Small intestine (tissue), 7 donors: ENCODE measurements around the gene TPI1. TPM values are rescaled to one million over a fixed set of nuclear protein-coding genes. Genes with fewer than 3 reads are reported as not detected.

ENCODE experiments used
- DNase-seq, 2 donors: peaks; one replicate each; pipeline versions ENCODE4 v3.0.0 to v3.0.0-alpha.2; 2013
- FAIRE-seq: peaks from 2 replicates; lab custom pipeline; 2012; peaks lifted over from hg19 to GRCh38; lab: Jason Lieb, UNC
- H3K27ac ChIP-seq, 3 donors: one replicate each; pipeline ENCODE4 v1.5.1; 2013; ENCODE audit warnings: low read length in 2 of 3, mild to moderate bottlenecking in 2 of 3, control low read depth in 1 of 3, inconsistent platforms in 1 of 3, low read depth in 1 of 3, moderate library complexity in 1 of 3
- H3K27me3 ChIP-seq, 3 donors: one replicate each; pipeline ENCODE4 v1.6.1; 2013; ENCODE audit warnings: low read length in 3 of 3, inconsistent platforms in 1 of 3; ENCODE audit not compliant: control insufficient read depth in 3 of 3, insufficient read depth in 3 of 3
- H3K36me3 ChIP-seq, 3 donors: one replicate each; pipeline ENCODE4 v1.6.1; 2013; ENCODE audit warnings: low read length in 3 of 3, inconsistent platforms in 1 of 3, low read depth in 1 of 3, mild to moderate bottlenecking in 1 of 3, moderate library complexity in 1 of 3; ENCODE audit not compliant: control insufficient read depth in 3 of 3, insufficient read depth in 2 of 3
- H3K4me1 ChIP-seq, 3 donors: one replicate each; pipeline ENCODE4 v1.6.1; 2013; ENCODE audit warnings: low read length in 2 of 3, inconsistent platforms in 1 of 3, low read depth in 1 of 3, mild to moderate bottlenecking in 1 of 3, moderate library complexity in 1 of 3; ENCODE audit not compliant: control insufficient read depth in 3 of 3, insufficient read depth in 2 of 3
- H3K4me3 ChIP-seq, 3 donors: one replicate each; pipeline ENCODE4 v1.5.1; 2013; ENCODE audit warnings: low read length in 3 of 3, control low read depth in 1 of 3, inconsistent platforms in 1 of 3, low read depth in 1 of 3, mild to moderate bottlenecking in 1 of 3, moderate library complexity in 1 of 3
- H3K9me3 ChIP-seq, 2 donors: one replicate each; pipeline ENCODE4 v1.6.1; 2013; ENCODE audit warnings: low read depth in 1 of 2, low read length in 1 of 2; ENCODE audit not compliant: control insufficient read depth in 2 of 2, insufficient read depth in 1 of 2
- WGBS, 3 donors: extraction: QIAGEN DNeasy Blood & Tissue Kit; methylation state at CpG; one replicate each; pipeline ENCODE4 v1.1.7; 2013; 5-methylcytosine and 5-hydroxymethylcytosine counted together
- polyA plus RNA-seq, 4 donors: library from polyadenylated mRNA; stranded (reverse) in 3 of 4; unstranded in 1 of 4; fragments of 200-250 nt in 3 of 4; fragments of 120-200 nt in 1 of 4; gene quantifications; one replicate each; pipeline versions ENCODE4 v1.2.1 to v1.2.3, GENCODE V29; 2013
- donor health status: healthy with polysubstance abuse.
- donor health status: control.
- donor health status: control.
- donor health status: Bipolar disorder and iron deficiency.
- donor health status: healthy.

The TPI1 gene
- polyA plus RNA-seq, 4 donors, result 574 to 1,439 (median 1,040) TPM

DNA sequence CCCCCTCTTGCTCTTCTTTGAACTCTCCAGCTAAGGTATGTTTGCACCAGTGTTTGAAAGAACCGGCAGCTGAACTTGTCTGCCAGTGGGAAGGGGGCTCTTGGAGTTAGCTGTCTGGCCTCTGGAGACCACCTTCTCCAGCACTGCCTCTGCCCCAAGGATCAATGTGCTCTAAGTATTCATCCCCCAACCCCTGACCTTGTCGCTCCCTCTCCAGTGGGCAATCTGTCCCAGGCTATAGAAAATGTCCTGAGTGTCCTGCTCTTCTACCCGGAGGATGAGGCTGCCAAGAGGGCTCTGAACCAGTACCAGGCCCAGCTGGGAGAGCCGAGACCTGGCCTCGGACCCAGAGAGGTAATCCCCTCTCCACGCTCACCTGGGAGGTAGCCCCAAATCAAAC is 36.3 kb upstream of the TPI1 start:
- Histone ChIP-seq H3K9me3 (no peaks in the 10 kb centered on the region), H3K4me1 (peaks cover 0 to 23% (median 7%) of the 10 kb centered on the region in 3 donors), H3K27ac (no peak overlapping the region), H3K36me3 (peaks cover 0 to 40% (median 0%) of the 10 kb centered on the region in 3 donors), H3K4me3 (no peak overlapping the region), H3K27me3 (peaks cover 0 to 14% (median 0%) of the 10 kb centered on the region in 3 donors)
- FAIRE-seq (no peak), DNase-seq (no peak)
- WGBS, 3 donors, result 84 to 92% (median 91%) methylated on average over 6 of the region's 6 CpGs

DNA sequence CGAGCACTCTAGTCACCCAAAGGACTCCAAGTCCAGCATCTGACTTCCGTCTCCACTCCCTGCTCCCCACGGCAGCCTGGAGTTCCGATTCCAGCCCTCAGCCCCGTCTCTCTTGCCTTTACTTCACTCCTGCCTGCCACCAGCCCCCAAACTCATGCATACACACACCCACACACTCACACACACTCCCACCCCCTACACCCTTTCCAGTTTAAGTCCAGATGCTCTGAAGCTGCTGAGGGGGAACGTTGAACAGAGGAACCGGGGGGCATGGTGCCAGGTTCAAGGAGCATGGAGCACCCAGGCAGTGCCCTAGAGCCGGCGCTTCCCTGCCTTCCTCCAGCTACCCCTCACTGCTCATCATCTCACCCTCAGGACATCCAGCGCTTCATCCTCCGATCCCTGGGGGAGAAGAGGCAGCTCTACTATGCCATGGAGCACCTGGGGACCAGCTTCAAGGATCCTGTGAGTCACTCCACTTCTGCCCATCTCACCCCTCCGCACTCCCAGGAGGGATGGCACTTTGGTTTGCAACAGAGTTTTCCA is 35.8 kb upstream of the TPI1 start:
- Histone ChIP-seq H3K36me3 (peaks cover 0 to 41% (median 0%) of the 10 kb centered on the region in 3 donors), H3K4me1 (peaks cover 0 to 23% (median 7%) of the 10 kb centered on the region in 3 donors), H3K9me3 (no peaks in the 10 kb centered on the region), H3K27me3 (peaks cover 0 to 8% (median 0%) of the 10 kb centered on the region in 3 donors), H3K27ac (no peak overlapping the region), H3K4me3 (no peak overlapping the region)
- DNase-seq (no peak), FAIRE-seq (no peak)
- WGBS, 3 donors, result 84 to 93% (median 87%) methylated on average over 10 to 12 of the region's 12 CpGs

DNA sequence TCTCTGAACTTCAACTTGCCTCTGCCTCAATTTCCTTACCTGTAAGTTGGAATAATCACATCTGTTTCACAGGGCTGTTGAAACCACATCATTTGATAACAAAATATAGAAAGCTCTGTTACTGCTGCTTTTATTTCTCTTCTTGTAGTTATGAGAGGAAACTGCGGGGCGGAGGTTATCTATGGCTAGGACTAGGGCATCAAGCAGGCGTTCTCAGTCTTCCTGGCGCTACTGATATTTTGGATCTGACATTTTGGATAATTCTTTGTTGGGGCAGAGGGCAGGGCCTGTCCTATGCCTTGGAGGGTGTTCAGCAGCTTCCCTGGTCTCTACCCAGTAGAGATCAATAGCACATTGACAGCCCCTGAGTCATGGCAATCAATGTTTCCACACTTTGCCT is 35.2 kb upstream of the TPI1 start:
- Histone ChIP-seq H3K4me1 (peaks cover 0 to 20% (median 7%) of the 10 kb centered on the region in 3 donors), H3K36me3 (peaks cover 0 to 45% (median 0%) of the 10 kb centered on the region in 3 donors), H3K27ac (no peak overlapping the region), H3K27me3 (peaks cover 0 to 7% (median 0%) of the 10 kb centered on the region in 3 donors), H3K9me3 (no peaks in the 10 kb centered on the region), H3K4me3 (no peak overlapping the region)
- FAIRE-seq (no peak), DNase-seq (no peak)
- 86 to 96% (median 92%) methylated on average over 4 of the region's 4 CpGs for WGBS, 3 donors

DNA sequence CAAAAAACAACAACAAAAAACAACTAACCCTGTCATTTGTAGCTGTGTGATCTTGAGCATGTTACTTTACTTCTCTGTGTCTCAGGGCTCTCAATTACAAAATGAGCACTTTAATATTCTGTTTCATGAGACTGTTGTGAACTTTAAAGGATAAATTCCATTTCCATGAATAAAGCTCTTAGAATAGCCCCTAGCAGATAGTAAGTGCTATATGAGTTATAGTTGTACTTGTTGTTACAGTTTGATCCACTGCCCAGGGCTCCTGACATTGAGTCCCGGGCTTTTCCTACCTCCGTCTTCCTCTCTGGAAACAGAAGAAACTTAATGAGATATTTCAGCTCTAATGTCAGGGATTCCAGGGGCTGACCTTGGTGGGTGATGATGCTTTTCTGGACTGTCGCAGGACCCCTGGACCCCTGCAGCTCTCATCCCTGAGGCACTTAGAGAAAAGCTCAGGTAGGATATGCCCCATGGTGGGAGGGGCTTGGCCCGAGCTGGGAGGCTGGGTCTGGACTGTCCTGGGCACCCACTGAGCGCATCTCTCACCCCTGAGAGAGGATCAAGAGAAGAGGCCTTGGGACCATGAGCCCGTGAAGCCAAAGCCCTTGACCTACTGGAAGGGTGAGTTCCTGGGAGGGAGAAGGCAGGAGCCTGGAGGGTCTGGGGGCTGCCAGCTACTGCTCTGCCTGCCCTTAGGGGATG is 34.0 kb upstream of the TPI1 start:
- peaks cover 0 to 18% (median 3%) of the 10 kb centered on the region in 3 donors for H3K4me1 ChIP-seq
- peak overlapping the region in 1 of 3 donors; percentile 42 for H3K27ac ChIP-seq
- 83 to 89% (median 88%) methylated on average over 6 of the region's 6 CpGs for WGBS, 3 donors
- no peaks in the 10 kb centered on the region for H3K9me3 ChIP-seq
- DNase-seq, result no peak
- no peak overlapping the region for H3K4me3 ChIP-seq
- peaks cover 0 to 57% (median 0%) of the 10 kb centered on the region in 3 donors for H3K36me3 ChIP-seq
- H3K27me3 ChIP-seq, result peaks cover 0 to 7% (median 0%) of the 10 kb centered on the region in 3 donors
- no peak for FAIRE-seq

DNA sequence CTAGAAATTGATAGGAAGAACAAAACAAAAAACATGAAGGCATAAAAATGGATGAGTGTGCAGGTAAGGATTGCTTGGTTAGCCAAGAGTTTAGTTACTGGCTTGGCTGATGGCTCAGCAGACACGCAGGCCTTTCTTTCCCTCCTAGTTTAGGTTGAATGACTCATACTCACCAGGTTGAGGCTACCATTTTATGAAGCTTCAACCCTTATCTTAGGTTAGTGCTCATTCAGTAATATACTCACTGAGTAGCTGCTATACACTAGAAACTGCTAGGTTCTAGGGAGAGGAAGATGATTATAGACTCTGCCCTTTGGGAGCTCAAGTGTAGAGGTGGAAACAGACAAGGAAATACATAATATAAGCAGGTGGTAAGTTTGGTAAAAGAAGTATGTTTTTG is 33.1 kb upstream of the TPI1 start:
- H3K27ac ChIP-seq, result peak overlapping the region in 1 of 3 donors; percentile 53
- FAIRE-seq (no peak), DNase-seq (peak in 1 of 2 donors; percentile 60)
- H3K9me3 ChIP-seq, result no peaks in the 10 kb centered on the region
- peaks cover 0 to 3% (median 0%) of the 10 kb centered on the region in 3 donors for H3K27me3 ChIP-seq
- WGBS, 3 donors, result 41 to 76% (median 54%) methylated on average over 1 of the region's 1 CpG
- H3K4me1 ChIP-seq, result peaks cover 0 to 18% (median 2%) of the 10 kb centered on the region in 3 donors
- H3K4me3 ChIP-seq, result no peak overlapping the region
- H3K36me3 ChIP-seq, result peaks cover 0 to 65% (median 0%) of the 10 kb centered on the region in 3 donors

DNA sequence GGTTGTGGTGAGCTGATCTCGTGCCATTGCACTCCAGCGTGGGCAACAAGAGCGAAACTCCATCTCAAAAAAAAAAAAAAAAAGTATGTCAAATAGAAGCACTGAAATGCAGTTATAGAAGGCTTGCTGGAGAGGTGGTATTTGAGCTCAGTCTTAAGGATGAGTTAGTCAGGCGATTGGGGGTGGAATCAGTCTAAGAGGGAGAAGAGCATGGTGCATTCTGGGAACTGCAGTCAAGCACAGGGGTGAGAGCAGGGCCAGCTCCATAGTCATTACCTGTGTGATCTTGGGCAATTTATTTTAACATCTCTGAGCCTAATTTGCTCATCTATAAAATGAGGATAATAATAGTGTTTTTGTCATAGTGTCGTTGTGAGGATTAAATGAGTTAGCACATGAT is 32.5 kb upstream of the TPI1 start:
- DNase-seq (no peak), FAIRE-seq (no peak)
- Histone ChIP-seq H3K4me1 (peaks cover 0 to 14% (median 0%) of the 10 kb centered on the region in 3 donors), H3K9me3 (no peaks in the 10 kb centered on the region), H3K4me3 (no peak overlapping the region), H3K27ac (no peak overlapping the region), H3K27me3 (no peaks in the 10 kb centered on the region), H3K36me3 (peaks cover 0 to 68% (median 0%) of the 10 kb centered on the region in 3 donors)
- WGBS, 3 donors, result 64 to 79% (median 70%) methylated on average over 5 of the region's 5 CpGs

DNA sequence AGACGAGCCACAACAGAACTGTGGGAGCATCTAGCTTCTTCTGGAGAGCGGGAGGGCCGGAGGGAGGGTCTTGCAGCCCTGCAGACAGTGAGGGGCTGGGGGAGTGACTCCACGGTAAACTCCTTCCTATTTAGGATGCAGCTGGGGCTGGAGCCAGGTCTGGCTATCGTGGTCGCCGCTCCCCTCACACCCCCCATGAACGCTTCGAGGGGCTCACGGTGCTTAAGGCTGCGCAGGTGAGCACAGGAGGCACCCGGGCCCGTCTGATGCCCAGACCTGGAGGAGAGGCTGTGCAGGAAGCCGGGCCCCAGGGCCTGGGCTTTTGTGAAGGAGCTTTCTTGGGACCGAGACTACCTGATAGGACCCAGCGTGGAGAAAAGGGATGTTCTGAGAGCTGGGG is 30.5 kb upstream of the TPI1 start:
- FAIRE-seq (no peak), DNase-seq (no peak)
- Histone ChIP-seq H3K36me3 (peaks cover 0 to 58% (median 0%) of the 10 kb centered on the region in 3 donors), H3K27me3 (no peaks in the 10 kb centered on the region), H3K27ac (no peak overlapping the region), H3K4me1 (peaks cover 0 to 23% (median 0%) of the 10 kb centered on the region in 3 donors), H3K4me3 (no peak overlapping the region), H3K9me3 (no peaks in the 10 kb centered on the region)
- 88 to 95% (median 93%) methylated on average over 16 of the region's 16 CpGs for WGBS, 3 donors

DNA sequence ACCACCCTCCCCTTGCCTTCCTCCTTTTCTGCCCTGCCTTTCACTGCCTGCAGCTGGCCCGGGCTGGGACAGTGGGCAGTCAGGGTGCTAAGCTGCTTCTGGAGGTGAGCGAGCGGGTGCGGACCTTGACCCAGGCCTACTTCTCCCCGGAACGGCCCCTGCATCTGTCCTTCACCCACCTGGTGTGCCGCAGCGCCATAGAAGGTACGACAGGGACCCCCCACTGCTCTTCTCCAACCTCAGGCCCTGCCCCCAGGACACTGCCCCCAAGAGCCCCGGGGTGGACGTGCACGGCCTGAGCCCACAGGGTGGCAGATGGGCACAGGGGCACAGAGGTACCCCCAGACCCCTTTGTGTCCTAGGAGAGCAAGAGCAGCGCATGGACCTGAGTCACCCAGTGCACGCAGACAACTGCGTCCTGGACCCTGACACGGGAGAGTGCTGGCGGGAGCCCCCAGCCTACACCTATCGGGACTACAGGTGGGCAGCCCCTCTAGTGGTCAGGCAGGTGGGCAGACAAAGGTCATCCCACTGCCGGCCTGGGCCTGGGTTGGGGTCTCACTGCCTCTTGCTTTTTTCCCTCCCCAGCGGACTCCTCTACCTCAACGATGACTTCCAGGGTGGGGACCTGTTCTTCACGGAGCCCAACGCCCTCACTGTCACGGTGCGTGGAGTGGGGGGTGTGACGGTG is 29.8 kb upstream of the TPI1 start:
- H3K4me3 ChIP-seq, result no peak overlapping the region
- H3K9me3 ChIP-seq, result no peaks in the 10 kb centered on the region
- no peaks in the 10 kb centered on the region for H3K27me3 ChIP-seq
- peaks cover 0 to 28% (median 0%) of the 10 kb centered on the region in 3 donors for H3K4me1 ChIP-seq
- peaks cover 0 to 52% (median 0%) of the 10 kb centered on the region in 3 donors for H3K36me3 ChIP-seq
- H3K27ac ChIP-seq, result no peak overlapping the region
- DNase-seq (no peak), FAIRE-seq (no peak)
- 87 to 89% (median 87%) methylated on average over 25 to 26 of the region's 26 CpGs for WGBS, 3 donors
